Heart right ventricle (tissue), 16 donors: ENCODE results near the gene SUSD3. TPM values are rescaled to one million over a fixed set of nuclear protein-coding genes. Genes with fewer than 3 reads are reported as not detected.

Experiments
- ATAC-seq, 8 donors: fragments of 200-7000 bp; cut with Tn5 transposase; one replicate each; pipeline ENCODE4 v1.9.1; 2020; ENCODE audit warnings: mild to moderate bottlenecking in 8 of 8, moderate library complexity in 8 of 8, moderate number of reproducible peaks in 1 of 8
- DNase-seq, 2 donors: peaks; one replicate each; pipeline ENCODE4 v3.0.0-alpha.2; 2020
- H3K27ac ChIP-seq, 10 donors: fragments of 200-600 bp; sonication (generic) in 2 of 10; one replicate each; pipeline versions ENCODE4 v1.5.0 to v1.8.0; 2020 to 2022; ENCODE audit warnings: mild to moderate bottlenecking in 3 of 10
- H3K27me3 ChIP-seq, 7 donors: fragments of 200-600 bp; one replicate each; pipeline ENCODE4 v1.8.0; 2021 to 2022; ENCODE audit warnings: mild to moderate bottlenecking in 2 of 7
- H3K36me3 ChIP-seq, 9 donors: fragments of 200-600 bp; sonication (generic) in 1 of 9; one replicate each; pipeline versions ENCODE4 v1.5.0 to v1.8.0; 2020 to 2022; ENCODE audit warnings: mild to moderate bottlenecking in 2 of 9
- H3K4me1 ChIP-seq, 9 donors: fragments of 200-600 bp; sonication (generic) in 1 of 9; one replicate each; pipeline versions ENCODE4 v1.5.0 to v1.8.0; 2020 to 2022; ENCODE audit warnings: mild to moderate bottlenecking in 4 of 9
- H3K4me3 ChIP-seq, 10 donors: fragments of 200-600 bp; sonication (generic) in 2 of 10; one replicate each; pipeline versions ENCODE4 v1.5.0 to v1.8.0; 2020 to 2022; ENCODE audit warnings: mild to moderate bottlenecking in 7 of 10, moderate library complexity in 2 of 10
- H3K9me3 ChIP-seq, 11 donors: fragments of 200-600 bp in 10 of 11; sonication (generic) in 2 of 11; one replicate each; pipeline versions ENCODE4 v1.5.0 to v1.8.0; 2013 to 2022; ENCODE audit warnings: mild to moderate bottlenecking in 2 of 11, control low read depth in 1 of 11, moderate library complexity in 1 of 11
- CTCF ChIP-seq, 9 donors: fragments of 200-600 bp; sonication (generic) in 2 of 9; IDR thresholded peaks; one replicate each; pipeline versions ENCODE4 v1.5.0 to v1.8.0; 2021 to 2022; ENCODE audit warnings: antibody characterized with exemption in 9 of 9, mild to moderate bottlenecking in 5 of 9, moderate library complexity in 1 of 9
- WGBS, 2 donors: extraction: QIAGEN DNeasy Blood & Tissue Kit; methylation state at CpG; one replicate each; pipeline ENCODE4 v1.1.7; 2013; ENCODE audit warnings: inconsistent platforms in 1 of 2; 5-methylcytosine and 5-hydroxymethylcytosine counted together
- intact Hi-C, 10 donors: fragments of 100-400 bp; cut with DNase I; formaldehyde crosslinking; loops; one replicate each; pipeline versions ENCODE4 v1.11.1 to v1.14.2; 2022
- polyA plus RNA-seq, 2 donors: library from polyadenylated mRNA; stranded (reverse); fragments of 200-250 nt; gene quantifications; one replicate each; pipeline ENCODE4 v1.2.3, GENCODE V29; 2013
- total RNA-seq, 10 donors: library from RNA; stranded (reverse); fragmentation: NEBNext Ultra II Directional in 3 of 10; extraction: Animal tissue kit (Norgen Biotek cat#: 25700) in 3 of 10; gene quantifications; one replicate each; pipeline versions ENCODE4 v1.2.1 to v1.2.4, GENCODE V29; 2021 to 2023
- donor health status: Arrhythmogenic right ventricular cardiomyopathy.
- donor health status: ischemic (EF 13 %, LVEDD 7.1; RV severe dilation, severe dysfunction).
- donor health status: healthy with polysubstance abuse.
- donor health status: DM: no; HTN: yes; CAD: no.
- donor health status: DM: no; HTN: no; CAD: no.
- donor health status: ischemic (EF 25% LVEDD 6.9; RV normal size, moderate dysfunction).
- donor health status: ischemic (EF 25% LVEDD 5.7; RV mildly dilated, moderate dysfunction).
- donor health status: healthy.
- donor health status: DM: yes; HTN: yes; CAD: no.
- donor health status: Ischemic cardiomyopathy.
- donor health status: ischemic (EF 35%, LVEDD 5.7; RV mildly dilated, moderate dysfunction).
- donor health status: nonischemic (EF 11% LVEDD 7.7; RV severe dilation, severe dysfunction).
- donor health status: DM: yes; HTN: yes; CAD: no.
- donor health status: PGD.
- donor health status: ischemic (EF 29% LVEDD 5.4; RV normal size, mild dysfunction).
- donor health status: nonischemic (EF 23%, LVEDD 6.1; RV moderate dilation, normal function).

SUSD3 gene
- total and polyA plus RNA-seq, 12 donors, result 0.40 to 2.1 (median 0.79) TPM; not detected in 1

- DNase-seq (no peak), ATAC-seq (no peak)
- WGBS, 2 donors, result 90 to 93% methylated on average over 13 of the region's 13 CpGs
- Histone ChIP-seq H3K9me3 (no peaks in the 10 kb centered on the region), H3K27me3 (no peaks in the 10 kb centered on the region), H3K36me3 (peaks cover 0 to 55% (median 13%) of the 10 kb centered on the region in 9 donors), H3K4me3 (no peak overlapping the region), H3K4me1 (peaks cover 0 to 77% (median 5%) of the 10 kb centered on the region in 9 donors), H3K27ac (peak overlapping the region in 2 of 10 donors; percentile 70 to 88)
- no peak for TF ChIP-seq CTCF (IDR thresholded peaks at IDR 0.05)
- intact Hi-C loops, result loop anchor here in 1 of 10 donors (5.0 kb wide), 1 partner anchor 189 kb away; no protein-coding TSS in a partner anchor
These were observed 54.4 kb downstream of the SUSD3 start for GRCh38 chr9:93112864-93113389.

DNA sequence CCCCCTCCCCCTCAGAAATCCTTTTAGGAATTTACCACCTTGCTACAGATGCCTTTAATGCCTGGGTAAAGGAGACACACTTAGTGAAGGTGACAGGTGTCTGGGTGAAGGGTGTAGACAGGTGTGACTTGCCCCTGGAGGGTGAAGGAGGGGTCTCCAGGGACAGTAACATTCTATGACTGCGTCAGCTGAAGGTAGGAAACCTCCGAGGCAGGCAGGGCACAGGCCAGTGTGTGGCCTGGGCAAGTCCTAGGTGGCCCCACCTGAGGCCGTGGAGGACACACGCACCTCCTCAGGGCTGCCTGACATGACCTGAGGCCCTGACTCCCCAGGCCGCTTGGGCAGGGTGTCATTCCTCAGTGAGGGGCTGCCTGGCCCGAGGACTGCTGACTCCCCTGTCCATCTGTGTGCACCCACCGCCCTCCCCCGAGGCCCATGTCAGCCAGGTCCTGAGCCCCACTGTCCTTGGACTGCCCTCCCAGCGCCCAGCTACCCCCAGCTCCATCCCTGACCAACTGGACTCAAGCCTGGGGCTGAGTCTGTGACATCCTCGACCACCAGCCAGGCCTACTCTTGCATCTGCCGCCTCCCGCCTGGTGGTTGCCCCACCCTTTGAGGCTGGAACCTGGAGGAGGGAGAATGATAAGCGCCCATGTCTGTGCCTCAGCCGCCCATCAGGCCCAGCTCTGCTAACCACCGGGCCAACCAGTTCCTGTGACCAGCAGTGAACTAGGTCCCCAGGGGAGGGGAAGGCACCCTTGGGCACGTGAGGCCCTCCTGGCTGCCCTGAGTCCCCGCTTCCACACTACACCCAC lies 55.9 kb downstream of the SUSD3 start:
- ATAC-seq, result peak in 1 of 8 donors; percentile 3

GRCh38 chr9:93114984-93115335 lies 56.5 kb downstream of the SUSD3 start:
- peaks cover under 1 to 75% (median 11%) of the 10 kb centered on the region in 9 donors for H3K4me1 ChIP-seq
- DNase-seq (no peak), ATAC-seq (no peak)
- H3K27ac ChIP-seq, result peak overlapping the region in 2 of 10 donors; percentile 62 to 89
- intact Hi-C loops, result loop anchor here in 1 of 10 donors (5.0 kb wide), 1 partner anchor 187 kb away; no protein-coding TSS in a partner anchor
- no peaks in the 10 kb centered on the region for H3K9me3 ChIP-seq
- TF ChIP-seq CTCF (IDR thresholded peaks at IDR 0.05), result no peak
- peaks cover 0 to 40% (median 12%) of the 10 kb centered on the region in 9 donors for H3K36me3 ChIP-seq
- H3K27me3 ChIP-seq, result no peaks in the 10 kb centered on the region
- H3K4me3 ChIP-seq, result no peak overlapping the region
- 89 to 91% methylated on average over 5 of the region's 5 CpGs for WGBS, 2 donors

More for the DNA sequence above, 55.9 kb downstream of the SUSD3 start:
- no peak for TF ChIP-seq CTCF (IDR thresholded peaks at IDR 0.05)
- Histone ChIP-seq H3K27ac (peak overlapping the region in 3 of 10 donors; percentile 7 to 89 (median 62)), H3K4me1 (peaks cover 0 to 75% (median 6%) of the 10 kb centered on the region in 9 donors), H3K27me3 (no peaks in the 10 kb centered on the region), H3K4me3 (no peak overlapping the region), H3K36me3 (peaks cover 0 to 45% (median 12%) of the 10 kb centered on the region in 9 donors), H3K9me3 (no peaks in the 10 kb centered on the region)
- 86 to 87% methylated on average over 17 of the region's 17 CpGs for WGBS, 2 donors
- intact Hi-C loops, result loop anchor here in 1 of 10 donors (5.0 kb wide), 1 partner anchor 188 kb away; no protein-coding TSS in a partner anchor
- no peak for DNase-seq

- peak overlapping the region in 2 of 10 donors; percentile 62 to 95 for H3K27ac ChIP-seq
- 50 to 58% methylated on average over 3 of the region's 3 CpGs for WGBS, 2 donors
- H3K4me3 ChIP-seq, result no peak overlapping the region
- TF ChIP-seq CTCF (IDR thresholded peaks at IDR 0.05), result no peak
- no peaks in the 10 kb centered on the region for H3K9me3 ChIP-seq
- peaks cover 0 to 35% (median 12%) of the 10 kb centered on the region in 9 donors for H3K36me3 ChIP-seq
- peaks cover 7 to 75% (median 17%) of the 10 kb centered on the region in 9 donors for H3K4me1 ChIP-seq
- intact Hi-C loops, result no loop called here
- ATAC-seq (no peak), DNase-seq (no peak)
- no peaks in the 10 kb centered on the region for H3K27me3 ChIP-seq
These were observed 57.1 kb downstream of the SUSD3 start for GRCh38 chr9:93115486-93116071.
